GM10266 (cell line): Measurements from ENCODE around the gene LCP1.
"Not testable (repeated sequence)": the region's sequence is repeated elsewhere in the genome, so short reads cannot be mapped to it uniquely, and the experiment has no call there.

Source experiments
- DNase-seq: peaks from one replicate; pipeline ENCODE4 v3.0.0; 2012; ENCODE audit errors: extremely low spot score
- TF ChIP-seq, protein P1 (sequence below): IDR thresholded peaks from 2 replicates; pipeline ENCODE4 v1.5.1; 2012; ENCODE audit warnings: mild to moderate bottlenecking, low read depth; ENCODE audit not compliant: control insufficient read depth, insufficient read depth; ENCODE audit errors: missing control alignments

LCP1 gene, protein sequence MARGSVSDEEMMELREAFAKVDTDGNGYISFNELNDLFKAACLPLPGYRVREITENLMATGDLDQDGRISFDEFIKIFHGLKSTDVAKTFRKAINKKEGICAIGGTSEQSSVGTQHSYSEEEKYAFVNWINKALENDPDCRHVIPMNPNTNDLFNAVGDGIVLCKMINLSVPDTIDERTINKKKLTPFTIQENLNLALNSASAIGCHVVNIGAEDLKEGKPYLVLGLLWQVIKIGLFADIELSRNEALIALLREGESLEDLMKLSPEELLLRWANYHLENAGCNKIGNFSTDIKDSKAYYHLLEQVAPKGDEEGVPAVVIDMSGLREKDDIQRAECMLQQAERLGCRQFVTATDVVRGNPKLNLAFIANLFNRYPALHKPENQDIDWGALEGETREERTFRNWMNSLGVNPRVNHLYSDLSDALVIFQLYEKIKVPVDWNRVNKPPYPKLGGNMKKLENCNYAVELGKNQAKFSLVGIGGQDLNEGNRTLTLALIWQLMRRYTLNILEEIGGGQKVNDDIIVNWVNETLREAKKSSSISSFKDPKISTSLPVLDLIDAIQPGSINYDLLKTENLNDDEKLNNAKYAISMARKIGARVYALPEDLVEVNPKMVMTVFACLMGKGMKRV

DNA sequence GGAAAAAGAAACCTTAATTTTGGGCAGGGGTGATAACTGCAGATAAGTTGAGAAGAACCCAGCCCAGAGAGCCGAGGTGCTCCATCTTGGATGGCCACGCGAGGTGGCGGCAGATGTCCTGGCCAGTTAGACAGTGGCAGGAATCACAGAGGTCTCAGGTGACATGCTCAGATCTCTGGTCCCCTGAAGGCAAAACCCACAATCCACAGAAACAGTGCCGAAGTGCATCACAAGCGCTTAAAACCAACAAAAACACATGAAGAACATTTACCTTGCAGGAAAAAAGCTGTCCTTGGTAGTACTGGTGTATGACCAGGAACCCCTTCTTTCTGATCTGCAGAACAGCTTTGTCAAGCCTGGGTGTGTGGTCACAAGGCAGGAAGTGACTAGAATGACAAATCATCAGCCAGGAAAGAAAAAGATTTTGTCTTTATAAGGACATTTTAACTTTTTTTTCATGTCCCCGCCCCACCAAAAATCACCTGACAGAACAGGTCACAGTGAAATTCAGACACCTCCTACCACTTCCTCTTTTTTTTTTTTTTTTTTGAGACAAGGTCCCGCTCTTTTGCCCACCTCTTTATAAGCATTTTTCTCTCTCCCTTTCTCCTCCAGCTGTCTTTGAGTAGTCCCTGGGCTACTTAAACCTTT is at the start of gene LCP1:
LCP1 (minus strand) TSS at position 338 of the 651 bp plus-strand sequence. CDS start 22,515 bp downstream, outside the sequence.
- DNase-seq: peak; percentile 68
- TF ChIP-seq, protein P1, sequence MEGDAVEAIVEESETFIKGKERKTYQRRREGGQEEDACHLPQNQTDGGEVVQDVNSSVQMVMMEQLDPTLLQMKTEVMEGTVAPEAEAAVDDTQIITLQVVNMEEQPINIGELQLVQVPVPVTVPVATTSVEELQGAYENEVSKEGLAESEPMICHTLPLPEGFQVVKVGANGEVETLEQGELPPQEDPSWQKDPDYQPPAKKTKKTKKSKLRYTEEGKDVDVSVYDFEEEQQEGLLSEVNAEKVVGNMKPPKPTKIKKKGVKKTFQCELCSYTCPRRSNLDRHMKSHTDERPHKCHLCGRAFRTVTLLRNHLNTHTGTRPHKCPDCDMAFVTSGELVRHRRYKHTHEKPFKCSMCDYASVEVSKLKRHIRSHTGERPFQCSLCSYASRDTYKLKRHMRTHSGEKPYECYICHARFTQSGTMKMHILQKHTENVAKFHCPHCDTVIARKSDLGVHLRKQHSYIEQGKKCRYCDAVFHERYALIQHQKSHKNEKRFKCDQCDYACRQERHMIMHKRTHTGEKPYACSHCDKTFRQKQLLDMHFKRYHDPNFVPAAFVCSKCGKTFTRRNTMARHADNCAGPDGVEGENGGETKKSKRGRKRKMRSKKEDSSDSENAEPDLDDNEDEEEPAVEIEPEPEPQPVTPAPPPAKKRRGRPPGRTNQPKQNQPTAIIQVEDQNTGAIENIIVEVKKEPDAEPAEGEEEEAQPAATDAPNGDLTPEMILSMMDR: no peak

DNA sequence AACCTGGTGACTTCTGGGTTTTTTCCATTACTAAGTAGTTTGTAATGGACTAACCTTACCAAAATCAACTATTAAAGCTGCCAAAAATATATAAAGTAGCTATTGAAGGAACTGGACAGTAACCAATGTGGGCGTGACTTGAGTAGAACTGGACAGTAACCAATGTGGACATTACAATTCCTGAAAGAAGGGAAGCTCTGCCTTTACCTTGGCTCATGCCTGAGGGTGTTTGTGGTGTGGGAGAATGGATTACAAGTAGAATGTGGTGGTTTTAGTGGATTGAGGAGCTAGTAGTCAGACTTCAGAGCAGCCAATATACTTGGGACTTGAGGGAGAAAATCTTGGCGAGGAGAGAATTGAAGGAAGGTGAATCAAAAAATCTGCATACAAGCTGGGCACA is 47.3 kb upstream of the LCP1 start:
- no peak for DNase-seq
- TF ChIP-seq, protein P1: no peak

DNA sequence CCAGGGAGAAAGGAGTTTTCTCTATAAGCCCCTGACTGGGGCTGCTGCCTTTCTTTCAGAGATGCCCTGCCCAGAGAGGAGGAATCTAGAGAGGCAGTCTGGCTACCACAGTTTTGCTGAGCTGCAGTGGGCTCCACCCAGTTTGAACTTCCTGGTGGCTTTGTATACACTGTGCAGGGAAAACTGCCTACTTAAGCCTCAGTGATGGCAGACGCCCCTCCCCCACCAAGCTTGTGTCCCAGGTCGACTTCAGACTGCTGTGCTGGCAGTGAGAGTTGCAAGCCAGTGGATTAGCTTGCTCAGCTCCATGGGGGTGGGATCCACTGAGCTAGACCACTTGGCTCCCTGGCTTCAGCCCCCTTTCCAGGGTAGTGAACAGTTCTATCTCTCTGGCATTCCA is 38.3 kb upstream of the LCP1 start:
- not testable (repeated sequence) for DNase-seq

DNA sequence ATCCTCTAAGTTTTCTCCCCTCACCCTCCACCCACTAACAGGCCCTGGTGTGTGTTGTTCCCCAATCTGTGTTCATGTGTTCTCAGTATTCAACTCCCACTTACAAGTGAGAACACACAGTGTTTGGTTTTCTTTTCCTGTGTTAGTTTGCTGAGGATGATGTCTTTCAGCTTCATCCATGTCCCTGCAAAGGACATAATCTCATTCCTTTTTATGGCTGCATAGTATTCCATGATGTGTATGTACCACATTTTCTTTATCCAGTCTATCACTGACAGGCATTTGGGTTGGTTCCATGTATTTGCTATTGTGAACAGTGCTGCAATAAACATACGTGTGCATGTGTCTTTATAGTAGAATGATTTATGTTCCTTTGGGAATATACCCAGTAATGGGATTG is 32.8 kb upstream of the LCP1 start:
- not testable (repeated sequence) for DNase-seq

DNA sequence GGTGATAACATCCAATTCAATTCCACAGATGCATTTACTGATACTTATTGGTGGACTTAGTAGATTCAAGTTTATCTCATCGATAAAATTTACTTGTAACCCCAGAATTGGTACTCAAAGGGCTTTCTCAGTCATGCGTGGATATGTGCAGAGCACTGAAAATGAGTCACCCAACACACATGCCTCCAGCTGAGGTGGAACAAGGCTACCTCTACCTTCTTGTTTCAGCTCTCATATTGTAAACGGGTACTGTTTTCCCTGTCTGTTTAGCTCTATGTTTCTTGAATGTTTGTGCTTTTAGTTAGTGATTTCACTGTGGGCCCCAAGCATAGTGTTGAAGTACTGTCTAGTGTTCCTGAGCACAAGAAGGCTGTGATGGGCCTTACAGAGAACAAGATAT is 31.3 kb upstream of the LCP1 start:
- no peak for DNase-seq
- TF ChIP-seq, protein P1: no peak

DNA sequence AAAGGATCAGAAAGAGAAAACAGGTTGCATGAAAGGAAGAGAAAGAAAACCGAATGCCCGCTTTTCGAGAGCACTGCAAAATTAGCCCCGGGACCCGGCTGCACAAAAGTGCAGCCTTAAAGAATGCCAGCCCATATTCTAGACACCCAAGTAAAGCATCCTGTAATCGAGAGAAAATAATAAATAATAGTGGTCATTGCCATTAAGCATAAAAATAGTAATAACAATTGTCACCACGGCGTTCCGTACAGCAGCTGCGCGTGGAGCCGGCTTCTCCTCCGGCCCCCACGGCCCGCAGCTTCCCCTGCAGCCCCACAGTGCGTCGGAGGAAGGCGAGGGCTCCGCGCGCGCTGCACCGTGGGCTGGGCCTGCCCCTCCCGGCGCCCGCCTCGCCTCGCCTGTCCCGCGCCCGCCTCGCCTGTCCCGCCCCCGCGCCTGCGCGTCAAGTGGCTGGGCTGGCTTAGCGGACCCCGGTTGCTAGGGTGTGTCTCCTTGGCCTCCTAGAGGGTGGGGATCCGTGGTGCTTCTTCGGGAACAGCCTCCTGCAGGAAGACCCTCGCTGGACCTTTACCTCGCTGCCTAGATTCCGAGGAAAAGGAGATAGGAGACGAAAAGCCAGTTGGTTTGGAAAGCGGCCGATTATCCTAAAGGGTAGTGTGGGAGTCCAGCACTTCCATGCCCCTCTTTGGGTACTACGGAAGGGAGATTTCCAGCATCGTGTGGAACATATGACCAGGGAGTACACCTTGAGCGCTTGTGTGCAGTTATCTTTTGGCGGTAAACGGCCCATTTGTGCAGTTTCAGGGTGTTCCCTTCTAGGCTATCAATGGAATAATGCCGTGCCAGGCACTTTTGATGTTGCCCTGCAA is 29.7 kb upstream of the LCP1 start, which contains the start of gene LRRC63:
LRRC63 (plus strand) TSS at position 446 of the 869 bp plus-strand sequence. CDS start 1,107 bp downstream, outside the sequence.
- DNase-seq: peak; percentile 72
- TF ChIP-seq, protein P1: no peak

DNA sequence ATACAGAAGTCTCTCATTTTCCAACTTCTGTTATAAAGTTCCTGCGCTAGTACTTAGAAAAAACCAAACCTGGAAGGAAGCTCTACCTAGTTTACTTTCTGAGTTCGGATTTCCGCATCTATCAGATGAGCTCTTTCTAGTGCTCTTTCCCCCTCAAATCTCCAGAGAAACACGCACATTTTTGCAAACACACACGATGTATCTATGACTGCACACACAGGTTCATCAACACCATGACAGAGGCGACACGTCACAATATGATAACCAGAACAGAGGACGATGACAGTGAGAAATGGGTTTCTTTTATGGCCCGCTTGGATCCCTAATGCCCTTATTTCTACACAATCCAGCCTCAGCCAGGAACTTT is 29.1 kb upstream of the LCP1 start:
- DNase-seq: peak; percentile 45
- TF ChIP-seq, protein P1: no peak
